ENCODE data around the gene PCSK1. TPM values are rescaled to one million over a fixed set of nuclear protein-coding genes. Genes with fewer than 3 reads are reported as not detected.

PCSK1 gene
- total RNA-seq, 2 donors from 2014 or later = 0.52 to 4.0 TPM

DNA sequence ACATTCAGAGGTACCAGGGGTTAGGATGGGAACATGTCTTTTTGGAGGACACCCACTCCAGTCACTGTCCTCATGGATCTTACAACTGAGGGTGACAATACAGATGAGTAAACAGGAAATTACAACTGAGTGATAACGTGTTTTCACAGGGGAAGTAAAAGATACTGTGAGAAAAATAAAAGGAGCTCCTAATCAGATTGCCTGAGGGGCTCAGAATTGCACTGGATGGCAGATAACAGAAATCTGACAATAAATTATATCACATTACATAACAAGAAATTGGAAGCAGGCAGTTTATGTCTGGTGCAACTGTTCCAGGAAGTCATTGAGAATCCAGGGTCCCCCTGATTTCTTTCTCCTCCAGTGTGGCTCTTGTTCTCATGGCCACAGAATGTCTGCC, 40.1 kb upstream of the PCSK1 start:
- DNase-seq (ENCODE audit: low spot score) = no peak
- H3K27ac ChIP-seq = no peak overlapping the region
- TF ChIP-seq, protein P1, sequence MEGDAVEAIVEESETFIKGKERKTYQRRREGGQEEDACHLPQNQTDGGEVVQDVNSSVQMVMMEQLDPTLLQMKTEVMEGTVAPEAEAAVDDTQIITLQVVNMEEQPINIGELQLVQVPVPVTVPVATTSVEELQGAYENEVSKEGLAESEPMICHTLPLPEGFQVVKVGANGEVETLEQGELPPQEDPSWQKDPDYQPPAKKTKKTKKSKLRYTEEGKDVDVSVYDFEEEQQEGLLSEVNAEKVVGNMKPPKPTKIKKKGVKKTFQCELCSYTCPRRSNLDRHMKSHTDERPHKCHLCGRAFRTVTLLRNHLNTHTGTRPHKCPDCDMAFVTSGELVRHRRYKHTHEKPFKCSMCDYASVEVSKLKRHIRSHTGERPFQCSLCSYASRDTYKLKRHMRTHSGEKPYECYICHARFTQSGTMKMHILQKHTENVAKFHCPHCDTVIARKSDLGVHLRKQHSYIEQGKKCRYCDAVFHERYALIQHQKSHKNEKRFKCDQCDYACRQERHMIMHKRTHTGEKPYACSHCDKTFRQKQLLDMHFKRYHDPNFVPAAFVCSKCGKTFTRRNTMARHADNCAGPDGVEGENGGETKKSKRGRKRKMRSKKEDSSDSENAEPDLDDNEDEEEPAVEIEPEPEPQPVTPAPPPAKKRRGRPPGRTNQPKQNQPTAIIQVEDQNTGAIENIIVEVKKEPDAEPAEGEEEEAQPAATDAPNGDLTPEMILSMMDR (IDR thresholded peaks at IDR 0.05) = no peak
- H3K9me3 ChIP-seq = no peaks in the 10 kb centered on the region
- no peak overlapping the region for H3K4me3 ChIP-seq
- no peaks in the 10 kb centered on the region for H3K27me3 ChIP-seq
- no peaks in the 10 kb centered on the region for H3K4me1 ChIP-seq
- H3K36me3 ChIP-seq = no peaks in the 10 kb centered on the region

DNA sequence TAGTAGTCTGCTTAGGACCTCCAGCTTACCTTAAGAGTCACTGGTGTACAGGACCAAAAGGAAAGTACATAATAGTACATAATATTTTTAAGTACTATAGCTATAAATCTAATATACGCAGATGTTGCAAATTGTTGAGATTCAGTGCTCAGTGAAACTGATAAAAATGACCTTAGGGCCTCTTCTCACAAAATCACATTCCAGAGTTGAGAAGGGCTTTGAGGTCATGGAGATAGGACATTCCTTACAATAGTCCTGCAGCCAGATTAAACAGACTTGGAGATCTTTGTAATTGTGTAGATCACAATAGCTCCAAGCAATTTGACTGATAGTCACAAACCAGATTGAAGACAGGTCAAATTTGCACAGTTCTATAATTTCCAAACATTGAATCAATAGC, 37.7 kb upstream of the PCSK1 start:
- TF ChIP-seq, protein P1 (IDR thresholded peaks at IDR 0.05) = no peak
- no peaks in the 10 kb centered on the region for H3K36me3 ChIP-seq
- no peaks in the 10 kb centered on the region for H3K4me1 ChIP-seq
- H3K4me3 ChIP-seq = no peak overlapping the region
- no peaks in the 10 kb centered on the region for H3K9me3 ChIP-seq
- H3K27me3 ChIP-seq = no peaks in the 10 kb centered on the region
- DNase-seq (ENCODE audit: low spot score) = no peak
- no peak overlapping the region for H3K27ac ChIP-seq

GRCh38 chr5:96468956-96469355, 35.9 kb upstream of the PCSK1 start:
- no peaks in the 10 kb centered on the region for H3K9me3 ChIP-seq
- no peak overlapping the region for H3K4me3 ChIP-seq
- H3K27me3 ChIP-seq = no peaks in the 10 kb centered on the region
- no peak for DNase-seq (ENCODE audit: low spot score)
- H3K36me3 ChIP-seq = no peaks in the 10 kb centered on the region
- TF ChIP-seq, protein P1 (IDR thresholded peaks at IDR 0.05) = no peak
- H3K27ac ChIP-seq = no peak overlapping the region
- no peaks in the 10 kb centered on the region for H3K4me1 ChIP-seq

DNA sequence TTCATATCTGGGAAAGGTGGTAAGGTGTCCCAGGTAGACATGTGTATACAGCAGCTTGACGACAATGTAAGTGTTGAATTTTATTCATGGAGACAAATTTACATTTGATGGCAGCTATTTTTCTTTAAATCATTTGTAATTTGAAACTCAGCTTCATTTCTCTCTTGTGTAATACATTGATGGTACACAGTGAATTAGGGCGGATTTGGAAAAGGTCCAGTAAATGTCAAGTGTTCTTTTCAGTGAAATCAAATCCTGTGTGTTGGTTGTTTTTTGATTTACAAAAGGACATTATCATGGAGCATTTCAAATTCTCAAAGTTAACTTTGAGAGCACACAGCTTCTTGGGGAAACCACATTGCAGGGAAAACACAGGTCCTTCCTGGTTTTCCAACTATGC, 30.0 kb upstream of the PCSK1 start:
- Histone ChIP-seq H3K27ac (no peak overlapping the region), H3K4me1 (no peaks in the 10 kb centered on the region), H3K27me3 (no peaks in the 10 kb centered on the region), H3K9me3 (no peaks in the 10 kb centered on the region), H3K36me3 (no peaks in the 10 kb centered on the region), H3K4me3 (no peak overlapping the region)
- TF ChIP-seq, protein P1 (IDR thresholded peaks at IDR 0.05) = no peak
- DNase-seq (ENCODE audit: low spot score) = no peak

DNA sequence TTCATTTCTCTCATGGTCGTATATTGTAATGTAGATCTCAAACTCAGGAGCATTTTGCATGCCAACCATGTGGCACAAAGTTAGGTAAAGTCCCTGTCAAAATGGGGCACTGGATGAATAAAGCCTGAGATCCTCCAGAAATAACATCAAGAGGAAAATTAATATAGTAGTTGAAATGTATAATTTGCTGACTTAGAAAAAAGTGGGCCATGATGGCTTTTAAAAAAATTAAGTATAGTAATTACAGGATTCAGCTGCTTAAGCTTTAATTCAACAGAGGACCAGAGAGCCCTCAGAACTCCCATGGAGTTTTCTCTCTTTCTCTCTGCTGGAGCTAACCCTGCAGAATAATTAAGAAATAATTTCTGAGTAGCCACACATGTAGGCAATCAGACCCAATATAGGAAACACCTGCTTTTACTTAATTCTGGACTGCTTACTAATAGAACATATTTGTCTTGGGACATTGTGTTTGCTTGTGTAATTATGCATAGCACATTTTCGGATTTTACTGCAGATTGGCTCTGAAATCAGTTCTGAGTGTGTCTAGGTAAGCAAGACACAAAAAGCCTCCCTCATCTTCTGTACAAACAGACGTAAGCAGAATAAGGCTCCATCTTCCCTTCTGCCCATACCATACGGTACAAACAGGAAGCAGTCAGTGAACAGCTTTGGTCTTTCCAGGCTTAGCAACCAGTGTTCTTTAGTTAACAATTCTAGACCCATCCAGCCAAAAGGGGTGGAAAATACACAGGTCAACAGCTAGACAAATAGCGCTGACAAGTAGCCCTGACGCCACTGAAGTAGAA, 26.5 kb upstream of the PCSK1 start:
- Histone ChIP-seq H3K36me3 (no peaks in the 10 kb centered on the region), H3K4me3 (no peak overlapping the region), H3K9me3 (no peaks in the 10 kb centered on the region), H3K27me3 (no peaks in the 10 kb centered on the region), H3K27ac (no peak overlapping the region), H3K4me1 (no peaks in the 10 kb centered on the region)
- TF ChIP-seq, protein P1 (IDR thresholded peaks at IDR 0.05) = no peak
- no peak for DNase-seq (ENCODE audit: low spot score)

DNA sequence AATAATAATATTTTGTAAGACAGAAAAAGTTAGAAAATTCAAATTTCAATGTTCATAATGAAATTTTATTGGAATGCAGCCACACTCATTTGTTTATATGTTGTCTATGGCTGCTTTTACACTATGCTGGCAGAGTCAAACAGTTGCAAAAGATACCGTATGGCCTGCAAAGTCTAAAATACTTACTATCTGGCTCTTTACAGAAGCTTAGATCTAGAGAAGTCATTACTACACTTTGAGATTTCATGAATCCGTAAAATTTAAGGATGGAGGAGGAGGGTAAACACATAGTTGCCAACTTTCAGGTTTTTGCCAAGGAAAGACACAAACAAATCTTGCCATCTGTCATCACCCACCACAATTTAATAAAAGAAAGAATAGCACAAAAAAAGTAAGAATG, 25.1 kb upstream of the PCSK1 start:
- TF ChIP-seq, protein P1 (IDR thresholded peaks at IDR 0.05) = no peak
- H3K27ac ChIP-seq = no peak overlapping the region
- no peak overlapping the region for H3K4me3 ChIP-seq
- DNase-seq (ENCODE audit: low spot score) = no peak
- no peaks in the 10 kb centered on the region for H3K36me3 ChIP-seq
- H3K27me3 ChIP-seq = no peaks in the 10 kb centered on the region
- no peaks in the 10 kb centered on the region for H3K4me1 ChIP-seq
- H3K9me3 ChIP-seq = no peaks in the 10 kb centered on the region

Measured in right atrium auricular region (tissue), 2 donors.